T-helper 2 cell treated with Interferon-gamma antibody and Interleukin-4, amounts not matched to agents 5 μg/mL and 100 μg/mL, for 36 hours (primary cell): ENCODE results near the gene C6orf89.
"Not testable (repeated sequence)": the region's sequence is repeated elsewhere in the genome, so short reads cannot be mapped to it uniquely, and the experiment has no call there.

Experiments
- DNase-seq: peaks from one replicate; pipeline ENCODE4 v3.0.0; 2021; ENCODE audit warnings: low spot score
- H3K27ac Mint-ChIP-seq: one replicate; pipeline ENCODE4 v1.8.0; 2021; ENCODE audit warnings: mild to moderate bottlenecking, mixed read lengths
- H3K27me3 Mint-ChIP-seq: one replicate; pipeline ENCODE4 v1.8.0; 2021; ENCODE audit warnings: low read depth, mixed read lengths
- H3K36me3 Mint-ChIP-seq: one replicate; pipeline ENCODE4 v1.8.0; 2021; ENCODE audit warnings: low read depth, mixed read lengths
- H3K4me1 Mint-ChIP-seq: one replicate; pipeline ENCODE4 v1.8.0; 2021; ENCODE audit warnings: low read depth, mixed read lengths
- H3K4me3 Mint-ChIP-seq: one replicate; pipeline ENCODE4 v1.8.0; 2022; ENCODE audit warnings: mild to moderate bottlenecking, moderate library complexity, mixed read lengths
- H3K9me3 Mint-ChIP-seq: one replicate; pipeline ENCODE4 v1.8.0; 2021; ENCODE audit warnings: mixed read lengths

C6orf89 gene

DNA sequence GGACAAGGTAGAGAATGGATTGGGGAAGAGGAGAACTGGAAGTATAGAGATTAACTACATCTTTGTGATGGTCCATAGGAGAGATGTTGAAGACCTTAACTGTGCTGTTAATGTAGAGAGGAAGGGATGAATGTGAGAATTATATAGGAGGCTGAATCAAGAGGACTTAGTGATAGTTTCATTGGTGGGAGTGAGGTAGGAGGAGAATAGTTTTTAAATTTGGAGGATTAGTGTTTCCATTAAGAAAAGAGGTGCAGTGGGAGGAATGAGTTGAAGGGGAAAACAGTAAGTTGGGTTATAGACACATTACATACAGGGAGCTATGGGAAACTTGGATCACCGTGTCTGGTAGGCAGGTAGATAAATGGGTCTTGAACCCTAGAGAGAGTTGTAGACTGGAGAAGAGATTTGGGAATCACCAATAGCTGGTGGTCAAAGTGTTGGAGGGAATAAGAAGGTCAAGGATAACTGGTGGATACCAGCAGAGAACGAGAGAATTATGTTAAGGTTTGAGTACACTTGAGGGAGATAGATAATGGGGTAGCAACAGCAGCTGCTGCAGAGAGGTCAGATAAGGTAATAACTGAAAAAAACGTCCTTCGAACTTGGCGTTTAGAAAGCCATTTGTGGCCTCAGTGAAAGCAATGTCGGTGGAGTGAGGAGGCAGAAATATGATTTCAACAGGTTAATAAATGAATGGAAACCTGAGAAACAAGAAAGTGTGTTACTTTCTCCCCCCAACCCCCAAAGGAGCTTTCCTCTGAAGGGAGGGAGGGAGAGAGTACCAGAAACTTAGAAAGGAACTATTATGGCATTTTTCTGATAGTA, 3.1 kb downstream of the C6orf89 start:
- Mint-ChIP-seq H3K36me3 (peaks cover 11% of the 10 kb centered on the region), H3K27me3 (no peaks in the 10 kb centered on the region), H3K9me3 (no peaks in the 10 kb centered on the region), H3K27ac (peak overlapping the region; percentile 38), H3K4me1 (peaks cover 28% of the 10 kb centered on the region), H3K4me3 (no peak overlapping the region)
- DNase-seq: no peak

DNA sequence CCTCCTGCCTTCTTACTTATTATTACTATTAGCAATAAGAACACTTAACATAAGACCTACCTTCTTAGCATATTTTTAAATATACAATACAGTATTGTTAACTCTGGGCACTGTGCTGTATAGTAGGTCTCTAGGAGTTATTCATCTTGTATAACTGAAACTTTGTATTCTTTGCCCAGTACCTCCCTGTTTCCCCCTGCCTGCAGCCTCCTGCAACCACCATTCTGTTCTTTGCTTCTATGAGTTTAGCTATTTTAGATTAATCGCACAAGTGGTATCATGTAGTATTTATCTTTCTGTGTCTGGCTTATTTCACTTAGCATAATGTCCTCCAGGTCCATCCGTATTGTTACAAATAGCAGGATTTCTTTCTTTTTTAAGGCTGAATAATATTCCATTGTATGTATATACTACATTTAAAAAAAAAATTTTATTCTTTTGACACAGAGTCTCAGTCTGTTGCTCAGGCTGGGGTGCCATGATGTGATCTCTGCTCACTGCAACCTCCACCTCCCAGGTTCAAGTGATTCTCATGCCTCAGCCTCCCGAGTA, 4.4 kb downstream of the C6orf89 start:
- Mint-ChIP-seq H3K27ac (no peak overlapping the region), H3K4me1 (peaks cover 28% of the 10 kb centered on the region), H3K27me3 (no peaks in the 10 kb centered on the region), H3K4me3 (no peak overlapping the region), H3K9me3 (no peaks in the 10 kb centered on the region), H3K36me3 (peaks cover 14% of the 10 kb centered on the region)
- no peak for DNase-seq

DNA sequence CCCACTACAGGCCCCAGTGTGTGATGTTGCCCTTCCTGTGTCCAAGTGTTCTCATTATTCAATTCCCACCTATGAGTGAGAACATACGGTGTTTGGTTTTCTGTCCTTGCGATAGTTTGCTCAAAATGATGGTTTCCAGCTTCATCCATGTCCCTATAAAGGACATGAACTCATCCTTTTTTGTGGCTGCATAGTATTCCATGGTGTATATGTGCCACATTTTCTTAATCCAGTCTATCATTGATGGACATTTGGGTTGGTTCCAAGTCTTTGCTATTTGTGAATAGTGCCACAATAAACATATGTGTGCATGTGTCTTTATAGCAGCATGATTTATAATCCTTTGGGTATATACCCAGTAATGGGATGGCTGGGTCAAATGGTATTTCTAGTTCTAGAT, 5.4 kb downstream of the C6orf89 start:
- DNase-seq, H3K27ac Mint-ChIP-seq, H3K4me3 Mint-ChIP-seq, H3K9me3 Mint-ChIP-seq, H3K27me3 Mint-ChIP-seq: not testable (repeated sequence)
- Mint-ChIP-seq H3K4me1 (peaks cover 24% of the 10 kb centered on the region), H3K36me3 (peaks cover 22% of the 10 kb centered on the region)

GRCh38 chr6:36893976-36894932, 8.5 kb downstream of the C6orf89 start:
- H3K4me3 Mint-ChIP-seq: no peak overlapping the region
- DNase-seq: no peak
- peaks cover 16% of the 10 kb centered on the region for H3K4me1 Mint-ChIP-seq
- H3K9me3 Mint-ChIP-seq: no peaks in the 10 kb centered on the region
- peaks cover 27% of the 10 kb centered on the region for H3K36me3 Mint-ChIP-seq
- H3K27me3 Mint-ChIP-seq: no peaks in the 10 kb centered on the region
- H3K27ac Mint-ChIP-seq: no peak overlapping the region

DNA sequence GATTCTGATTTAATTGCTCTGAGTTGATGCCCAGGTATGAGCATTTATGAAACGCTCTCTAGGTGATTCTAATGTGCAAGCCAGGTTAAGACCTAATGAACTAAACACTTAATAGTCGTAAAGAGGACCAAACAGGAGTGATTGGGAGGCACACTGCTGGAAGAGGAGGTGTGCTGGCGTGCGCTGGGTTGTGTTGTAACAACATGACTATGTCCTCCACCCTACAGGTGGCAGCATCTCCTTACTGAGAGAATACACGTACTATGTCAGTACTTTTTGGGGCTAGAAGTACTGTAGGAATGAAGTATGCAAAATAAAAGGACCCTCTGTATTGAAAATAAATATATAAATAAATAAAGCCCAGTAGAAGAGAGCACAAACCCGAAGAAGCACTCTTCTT, 11.9 kb downstream of the C6orf89 start:
- no peak for DNase-seq
- no peak overlapping the region for H3K27ac Mint-ChIP-seq
- H3K27me3 Mint-ChIP-seq: no peaks in the 10 kb centered on the region
- no peak overlapping the region for H3K4me3 Mint-ChIP-seq
- peaks cover 14% of the 10 kb centered on the region for H3K4me1 Mint-ChIP-seq
- peaks cover 35% of the 10 kb centered on the region for H3K36me3 Mint-ChIP-seq
- no peaks in the 10 kb centered on the region for H3K9me3 Mint-ChIP-seq

- Mint-ChIP-seq H3K9me3 (no peaks in the 10 kb centered on the region), H3K27ac (no peak overlapping the region), H3K36me3 (peaks cover 59% of the 10 kb centered on the region), H3K4me3 (no peak overlapping the region), H3K27me3 (no peaks in the 10 kb centered on the region), H3K4me1 (peaks cover 36% of the 10 kb centered on the region)
- no peak for DNase-seq
These were observed 18.4 kb downstream of the C6orf89 start for GRCh38 chr6:36904114-36904513.

- Mint-ChIP-seq H3K27me3 (no peaks in the 10 kb centered on the region), H3K36me3 (peaks cover 58% of the 10 kb centered on the region), H3K9me3 (no peaks in the 10 kb centered on the region), H3K27ac (no peak overlapping the region), H3K4me1 (peaks cover 35% of the 10 kb centered on the region), H3K4me3 (no peak overlapping the region)
- no peak for DNase-seq
These were observed 19.2 kb downstream of the C6orf89 start for GRCh38 chr6:36904851-36905393.

DNA sequence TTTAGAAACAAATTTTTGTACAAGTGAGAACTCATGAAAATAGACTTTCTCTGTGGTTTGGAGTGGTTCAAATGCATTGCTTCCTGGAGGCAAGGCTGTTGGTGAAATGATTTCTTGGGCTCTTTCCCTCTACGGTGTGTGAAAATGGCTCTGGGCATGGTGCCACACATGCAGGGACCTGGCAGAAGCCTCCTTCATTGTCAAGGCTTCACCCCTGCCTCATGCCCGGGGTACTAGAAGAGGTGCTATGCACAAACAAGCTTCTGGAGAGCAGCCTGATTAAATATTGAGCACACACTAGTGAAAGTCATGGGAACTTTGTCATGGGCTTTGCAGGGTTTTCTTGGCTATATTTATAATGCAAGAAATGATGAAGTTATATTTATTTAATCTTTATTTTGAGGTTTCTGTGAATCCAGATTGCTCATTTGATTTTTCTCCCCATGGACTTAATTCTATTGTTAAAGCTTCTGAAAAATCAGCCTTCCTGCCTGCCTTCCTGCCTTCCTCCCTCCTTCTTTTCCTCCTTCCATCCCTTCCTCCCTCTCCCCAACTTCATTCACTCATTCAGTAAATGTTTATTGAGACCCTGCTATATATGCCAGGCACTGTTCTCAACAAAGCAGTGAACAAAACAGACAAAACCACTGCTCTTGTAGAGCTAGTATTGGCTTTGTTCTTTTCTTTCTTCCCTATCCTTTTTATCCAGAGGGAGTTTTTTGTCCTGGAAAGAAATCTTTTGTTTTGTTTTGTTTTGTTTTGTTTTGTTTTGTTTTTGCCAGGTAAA, 21.0 kb downstream of the C6orf89 start:
- Mint-ChIP-seq H3K4me3 (no peak overlapping the region), H3K4me1 (peaks cover 40% of the 10 kb centered on the region), H3K9me3 (no peaks in the 10 kb centered on the region), H3K27ac (peak overlapping the region; percentile 41), H3K36me3 (peaks cover 65% of the 10 kb centered on the region), H3K27me3 (no peaks in the 10 kb centered on the region)
- DNase-seq: no peak

DNA sequence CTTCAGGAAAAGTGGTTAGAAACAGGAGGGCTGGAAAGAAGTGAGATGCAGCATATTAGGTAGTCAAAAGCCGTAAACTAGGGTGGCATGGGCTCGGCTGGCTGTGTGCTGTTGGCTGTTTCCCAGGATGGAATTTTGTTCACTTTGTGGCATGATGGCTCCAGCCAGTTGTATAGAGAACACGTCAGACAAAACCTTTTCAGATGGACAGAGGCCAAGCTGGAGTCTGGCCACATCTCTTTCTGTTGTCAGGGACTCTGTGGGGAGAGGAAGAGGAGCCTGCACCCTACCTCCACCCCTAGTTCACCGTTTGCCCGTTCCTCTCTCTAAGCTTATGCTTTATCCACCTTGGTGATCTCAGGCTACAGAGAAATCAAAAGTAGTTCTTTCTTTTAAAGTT, 22.0 kb downstream of the C6orf89 start:
- no peak overlapping the region for H3K4me3 Mint-ChIP-seq
- H3K36me3 Mint-ChIP-seq: peaks cover 61% of the 10 kb centered on the region
- peak overlapping the region; percentile 17 for H3K27ac Mint-ChIP-seq
- no peaks in the 10 kb centered on the region for H3K9me3 Mint-ChIP-seq
- H3K4me1 Mint-ChIP-seq: peaks cover 50% of the 10 kb centered on the region
- DNase-seq: no peak
- H3K27me3 Mint-ChIP-seq: no peaks in the 10 kb centered on the region

DNA sequence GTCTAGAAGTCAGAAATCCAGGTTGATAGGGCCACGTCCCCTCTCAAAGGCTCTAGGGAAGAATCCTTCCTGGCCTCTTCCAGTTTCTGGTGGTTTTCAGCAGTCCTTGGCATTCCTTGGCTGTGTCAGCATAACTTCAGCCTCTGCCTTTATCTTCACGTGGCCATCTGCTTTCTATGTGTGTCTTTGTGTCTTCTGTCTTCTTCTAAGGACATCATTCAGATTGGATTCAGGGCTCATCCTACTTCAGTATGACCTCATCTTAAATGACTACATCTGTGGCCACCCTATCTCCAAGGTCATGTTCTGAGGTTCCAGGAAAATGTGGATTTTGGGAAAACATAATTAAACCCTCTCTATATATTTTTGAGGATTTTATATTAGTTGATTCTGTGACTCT, 23.0 kb downstream of the C6orf89 start:
- H3K4me1 Mint-ChIP-seq: peaks cover 59% of the 10 kb centered on the region
- H3K9me3 Mint-ChIP-seq: no peaks in the 10 kb centered on the region
- peaks cover 59% of the 10 kb centered on the region for H3K36me3 Mint-ChIP-seq
- H3K27ac Mint-ChIP-seq: peak overlapping the region; percentile 14
- H3K27me3 Mint-ChIP-seq: no peaks in the 10 kb centered on the region
- no peak for DNase-seq
- no peak overlapping the region for H3K4me3 Mint-ChIP-seq

DNA sequence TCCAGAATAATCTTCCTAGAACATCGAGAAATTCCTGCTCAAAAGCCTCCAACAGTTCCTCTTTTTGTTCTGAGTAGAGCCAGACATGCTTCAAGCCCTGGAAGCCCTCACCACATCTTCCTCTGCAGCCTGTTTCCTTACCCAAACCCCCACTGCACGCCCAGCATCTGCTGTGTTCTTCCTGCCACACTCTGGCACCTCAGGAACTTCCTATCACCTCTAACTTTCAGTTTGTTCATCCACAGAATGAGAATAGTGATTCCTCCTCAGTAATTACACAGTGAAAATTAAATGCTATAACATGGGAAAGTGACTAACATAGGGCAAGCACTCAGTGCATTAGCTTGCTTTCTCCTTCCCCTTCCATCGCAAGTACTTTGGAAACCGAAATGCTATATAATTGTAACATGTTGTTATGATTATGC, 26.3 kb downstream of the C6orf89 start:
- Mint-ChIP-seq H3K9me3 (no peaks in the 10 kb centered on the region), H3K27ac (peak overlapping the region; percentile 94), H3K4me1 (peaks cover 64% of the 10 kb centered on the region), H3K27me3 (no peaks in the 10 kb centered on the region), H3K4me3 (peak overlapping the region; percentile 87), H3K36me3 (peaks cover 58% of the 10 kb centered on the region)
- DNase-seq: peak; percentile 55

GRCh38 chr6:36912586-36912985, 26.8 kb downstream of the C6orf89 start:
- no peaks in the 10 kb centered on the region for H3K9me3 Mint-ChIP-seq
- no peaks in the 10 kb centered on the region for H3K27me3 Mint-ChIP-seq
- H3K27ac Mint-ChIP-seq: peak overlapping the region; percentile 94
- peak overlapping the region; percentile 87 for H3K4me3 Mint-ChIP-seq
- H3K4me1 Mint-ChIP-seq: peaks cover 62% of the 10 kb centered on the region
- H3K36me3 Mint-ChIP-seq: peaks cover 58% of the 10 kb centered on the region
- DNase-seq: peak; percentile 87

- H3K4me1 Mint-ChIP-seq: peaks cover 57% of the 10 kb centered on the region
- DNase-seq: peak; percentile 23
- H3K27ac Mint-ChIP-seq: peak overlapping the region; percentile 94
- no peaks in the 10 kb centered on the region for H3K27me3 Mint-ChIP-seq
- H3K4me3 Mint-ChIP-seq: peak overlapping the region; percentile 87
- peaks cover 56% of the 10 kb centered on the region for H3K36me3 Mint-ChIP-seq
- H3K9me3 Mint-ChIP-seq: no peaks in the 10 kb centered on the region
These were observed 27.3 kb downstream of the C6orf89 start for GRCh38 chr6:36913082-36913481.
